Stomach (tissue), 9 donors: ENCODE results near the gene FFAR4. TPM values are rescaled to one million over a fixed set of nuclear protein-coding genes. Genes with fewer than 3 reads are reported as not detected.

Source experiments
- DNase-seq, 2 donors: peaks; one replicate each; pipeline versions ENCODE4 v3.0.0 to v3.0.0-alpha.2; 2013 to 2019
- H3K27ac ChIP-seq, 5 donors: fragments of 200-600 bp in 4 of 5; sonication (generic) in 4 of 5; one replicate each; pipeline ENCODE4 v1.5.1; 2013 to 2019; ENCODE audit warnings: mild to moderate bottlenecking in 1 of 5, moderate library complexity in 1 of 5
- H3K27me3 ChIP-seq, 3 donors: fragments of 200-600 bp; sonication (generic); one replicate each; pipeline ENCODE4 v1.5.1; 2017 to 2019; ENCODE audit warnings: mixed run types in 1 of 3
- H3K36me3 ChIP-seq, 4 donors: fragments of 200-600 bp; sonication (generic); 1 replicate in 3 of 4; 2 replicates in 1 of 4; pipeline ENCODE4 v1.5.1; 2016 to 2019
- H3K4me1 ChIP-seq, 4 donors: fragments of 200-600 bp; sonication (generic); one replicate each; pipeline ENCODE4 v1.5.1; 2016 to 2019
- H3K4me3 ChIP-seq, 4 donors: fragments of 200-600 bp; sonication (generic) in 3 of 4; one replicate each; pipeline ENCODE4 v1.5.1; 2016 to 2019; ENCODE audit warnings: mild to moderate bottlenecking in 1 of 4
- H3K9me3 ChIP-seq, 4 donors: fragments of 200-600 bp; sonication (generic); one replicate each; pipeline ENCODE4 v1.5.1; 2016 to 2019
- CTCF ChIP-seq, 7 experiments: fragments of 450-650 bp in 4 of 7; fragments of 200-600 bp in 3 of 7; sonication (generic) in 3 of 7; IDR thresholded peaks; one replicate each; pipeline ENCODE4 v1.5.1; 2016 to 2019; ENCODE audit warnings: antibody characterized with exemption in 7 of 7, control low read depth in 2 of 7, mild to moderate bottlenecking in 1 of 7
- EP300 ChIP-seq: sonication (generic); formaldehyde crosslinking; IDR thresholded peaks from one replicate; pipeline ENCODE4 v1.6.1; 2017; ENCODE audit warnings: antibody characterized with exemption
- POLR2A ChIP-seq, 4 donors: fragments of 450-650 bp; IDR thresholded peaks; one replicate each; pipeline ENCODE4 v1.6.1; 2016; ENCODE audit warnings: antibody characterized with exemption in 4 of 4, control low read depth in 2 of 4, mild to moderate bottlenecking in 1 of 4, moderate library complexity in 1 of 4
- POLR2AphosphoS5 ChIP-seq, 3 donors: sonication (generic); formaldehyde crosslinking; IDR thresholded peaks; one replicate each; pipeline ENCODE4 v1.6.1; 2016; ENCODE audit warnings: antibody characterized with exemption in 3 of 3
- WGBS, 5 donors: extraction: QIAGEN DNeasy Blood & Tissue Kit in 3 of 5; methylation state at CpG; one replicate each; pipeline versions ENCODE4 v1.1.5 to v1.1.7; 2013 to 2018; 5-methylcytosine and 5-hydroxymethylcytosine counted together
- intact Hi-C: fragments of 100-400 bp; cut with DNase I; formaldehyde crosslinking; loops from one replicate; pipeline ENCODE4 v1.15.1; 2023; ENCODE audit warnings: low total_unique reads
- polyA plus RNA-seq, 3 donors: library from polyadenylated mRNA; stranded (reverse); fragments of 200-250 nt; gene quantifications; one replicate each; pipeline ENCODE4 v1.2.3, GENCODE V29; 2013
- total RNA-seq, 5 donors: library from RNA; depleted of rRNA; stranded (reverse); fragments of >200 nt; gene quantifications; one replicate each; pipeline versions ENCODE4 v1.1.0 to v1.2.3, GENCODE V29; 2014 to 2016
- donor health status: healthy with polysubstance abuse.
- donor health status: Bipolar disorder and iron deficiency.
- donor health status: healthy.

The FFAR4 gene
- total and polyA plus RNA-seq, 8 donors = 0.08 to 2.0 (median 0.96) TPM; not detected in 4

GRCh38 chr10:93593749-93594148 is 27.3 kb downstream of the FFAR4 start:
- no peak for DNase-seq
- 90 to 94% (median 91%) methylated on average over 16 to 18 of the region's 18 CpGs for WGBS, 5 donors
- H3K4me3 ChIP-seq = no peak overlapping the region
- H3K9me3 ChIP-seq = no peaks in the 10 kb centered on the region
- intact Hi-C loops = no loop called here
- peaks cover 0 to 2% (median 0%) of the 10 kb centered on the region in 3 donors for H3K27me3 ChIP-seq
- H3K27ac ChIP-seq = no peak overlapping the region
- peaks cover 0 to 7% (median 3%) of the 10 kb centered on the region in 4 donors for H3K4me1 ChIP-seq
- no peaks in the 10 kb centered on the region for H3K36me3 ChIP-seq
- TF ChIP-seq POLR2A (IDR thresholded peaks at IDR 0.05) (no peak), POLR2AphosphoS5 (IDR thresholded peaks at IDR 0.05) (no peak), EP300 (no peak), CTCF (IDR thresholded peaks at IDR 0.05) (no peak)

GRCh38 chr10:93594518-93594917 is 28.1 kb downstream of the FFAR4 start:
- Histone ChIP-seq H3K4me1 (peaks cover 0 to 7% (median 3%) of the 10 kb centered on the region in 4 donors), H3K9me3 (no peaks in the 10 kb centered on the region), H3K27ac (no peak overlapping the region), H3K4me3 (no peak overlapping the region), H3K36me3 (no peaks in the 10 kb centered on the region), H3K27me3 (peaks cover 0 to 4% (median 0%) of the 10 kb centered on the region in 3 donors)
- TF ChIP-seq CTCF (IDR thresholded peaks at IDR 0.05) = no peak
- no peak for TF ChIP-seq POLR2AphosphoS5 (IDR thresholded peaks at IDR 0.05)
- no peak for TF ChIP-seq POLR2A (IDR thresholded peaks at IDR 0.05)
- TF ChIP-seq EP300 = no peak
- DNase-seq = no peak
- WGBS, 5 donors = 78 to 85% (median 82%) methylated on average over 7 of the region's 7 CpGs
- intact Hi-C loops = no loop called here

GRCh38 chr10:93595378-93596161 is 29.1 kb downstream of the FFAR4 start:
- H3K36me3 ChIP-seq = no peaks in the 10 kb centered on the region
- WGBS, 5 donors = 72 to 88% (median 86%) methylated on average over 4 to 5 of the region's 5 CpGs
- peaks cover 0 to 15% (median 3%) of the 10 kb centered on the region in 3 donors for H3K27me3 ChIP-seq
- peaks cover 3 to 8% (median 7%) of the 10 kb centered on the region in 4 donors for H3K4me1 ChIP-seq
- intact Hi-C loops = no loop called here
- DNase-seq = no peak
- TF ChIP-seq EP300 (no peak), POLR2A (IDR thresholded peaks at IDR 0.05) (no peak), CTCF (IDR thresholded peaks at IDR 0.05) (no peak), POLR2AphosphoS5 (IDR thresholded peaks at IDR 0.05) (no peak)
- H3K9me3 ChIP-seq = no peaks in the 10 kb centered on the region
- H3K4me3 ChIP-seq = no peak overlapping the region
- no peak overlapping the region for H3K27ac ChIP-seq

GRCh38 chr10:93596539-93596938 is 30.1 kb downstream of the FFAR4 start:
- intact Hi-C loops = no loop called here
- no peak overlapping the region for H3K27ac ChIP-seq
- H3K36me3 ChIP-seq = no peaks in the 10 kb centered on the region
- no peaks in the 10 kb centered on the region for H3K9me3 ChIP-seq
- TF ChIP-seq EP300 (no peak), POLR2AphosphoS5 (IDR thresholded peaks at IDR 0.05) (no peak), CTCF (IDR thresholded peaks at IDR 0.05) (no peak), POLR2A (IDR thresholded peaks at IDR 0.05) (no peak)
- H3K27me3 ChIP-seq = peaks cover 0 to 25% (median 13%) of the 10 kb centered on the region in 3 donors
- H3K4me1 ChIP-seq = peaks cover 11 to 16% (median 14%) of the 10 kb centered on the region in 4 donors
- H3K4me3 ChIP-seq = no peak overlapping the region
- 79 to 95% (median 93%) methylated on average over 4 of the region's 4 CpGs for WGBS, 5 donors
- DNase-seq = no peak
